H9 (cell line): ENCODE results near the gene ACTN1. TPM values are rescaled to one million over a fixed set of nuclear protein-coding genes. Genes with fewer than 3 reads are reported as not detected.

Experiments used
- DNase-seq: peaks from one replicate; pipeline ENCODE4 v3.0.0-alpha.2; 2017
- H2AFZ ChIP-seq: one replicate; pipeline ENCODE4 v1.6.1; 2013; ENCODE audit warnings: mild to moderate bottlenecking, low read length, control low read depth, moderate library complexity
- H2AK5ac ChIP-seq: 2 replicates; pipeline ENCODE4 v1.6.1; 2013; ENCODE audit warnings: low read length, control low read depth, mixed read lengths; ENCODE audit not compliant: insufficient read length
- H2BK120ac ChIP-seq: one replicate; pipeline ENCODE4 v1.6.1; 2013; ENCODE audit warnings: low read depth, mild to moderate bottlenecking, low read length, control low read depth, inconsistent platforms; ENCODE audit not compliant: poor library complexity, severe bottlenecking
- H2BK12ac ChIP-seq: 2 replicates; pipeline ENCODE4 v1.6.1; 2013; ENCODE audit warnings: low read length, control low read depth, mixed read lengths, low read depth; ENCODE audit not compliant: insufficient read length
- H2BK15ac ChIP-seq: 2 replicates; pipeline ENCODE4 v1.6.1; 2013; ENCODE audit warnings: low read depth, low read length, control low read depth
- H2BK20ac ChIP-seq: one replicate; pipeline ENCODE4 v1.6.1; 2013; ENCODE audit warnings: low read depth, mild to moderate bottlenecking, low read length, control low read depth, inconsistent platforms; ENCODE audit not compliant: poor library complexity, severe bottlenecking
- H2BK5ac ChIP-seq: 2 replicates; pipeline ENCODE4 v1.6.1; 2013; ENCODE audit warnings: low read length, control low read depth, mixed read lengths; ENCODE audit not compliant: insufficient read length
- H3K14ac ChIP-seq: 2 replicates; pipeline ENCODE4 v1.6.1; 2013; ENCODE audit warnings: low read length, control low read depth; ENCODE audit not compliant: insufficient read depth
- H3K18ac ChIP-seq: 2 replicates; pipeline ENCODE4 v1.6.1; 2013; ENCODE audit warnings: low read depth, mild to moderate bottlenecking, mixed read lengths, low read length, control low read depth; ENCODE audit not compliant: insufficient read length
- H3K23ac ChIP-seq: 2 replicates; pipeline ENCODE4 v1.6.1; 2013; ENCODE audit warnings: low read length, control low read depth, mixed read lengths, low read depth; ENCODE audit not compliant: insufficient read length
- H3K23me2 ChIP-seq: 2 replicates; pipeline ENCODE4 v1.6.1; 2013; ENCODE audit warnings: low read depth, mild to moderate bottlenecking, mixed read lengths, low read length, control low read depth; ENCODE audit not compliant: insufficient read length, poor library complexity, severe bottlenecking
- H3K27ac ChIP-seq: 2 replicates; pipeline ENCODE4 v1.5.1; 2013; ENCODE audit warnings: low read length, control low read depth, mixed read lengths, low read depth; ENCODE audit not compliant: insufficient read length
- H3K27me3 ChIP-seq: 2 replicates; pipeline ENCODE4 v1.6.1; 2013; ENCODE audit warnings: low read length, control low read depth, inconsistent platforms; ENCODE audit not compliant: insufficient read depth
- H3K4ac ChIP-seq: 2 replicates; pipeline ENCODE4 v1.6.1; 2013; ENCODE audit warnings: low read depth, mild to moderate bottlenecking, control low read depth, inconsistent platforms, low read length, moderate library complexity
- H3K4me1 ChIP-seq: 2 replicates; pipeline ENCODE4 v1.6.1; 2013; ENCODE audit warnings: low read length, control low read depth, inconsistent platforms; ENCODE audit not compliant: insufficient read depth
- H3K4me2 ChIP-seq: 2 replicates; pipeline ENCODE4 v1.6.1; 2013; ENCODE audit warnings: low read length, control low read depth, mixed read lengths; ENCODE audit not compliant: insufficient read length, insufficient read depth
- H3K56ac ChIP-seq: 2 replicates; pipeline ENCODE4 v1.6.1; 2013; ENCODE audit warnings: low read depth, mild to moderate bottlenecking, mixed read lengths, low read length, control low read depth; ENCODE audit not compliant: insufficient read length
- H3K79me1 ChIP-seq: 2 replicates; pipeline ENCODE4 v1.6.1; 2013; ENCODE audit warnings: low read depth, mild to moderate bottlenecking, moderate library complexity, low read length, control low read depth, inconsistent platforms; ENCODE audit not compliant: insufficient read depth, poor library complexity, severe bottlenecking
- H3K79me2 ChIP-seq: 2 replicates; pipeline ENCODE4 v1.6.1; 2013; ENCODE audit warnings: low read length, control low read depth, inconsistent platforms; ENCODE audit not compliant: insufficient read depth
- H3K9ac ChIP-seq: 2 replicates; pipeline ENCODE4 v1.6.1; 2013; ENCODE audit warnings: low read length, control low read depth, mixed read lengths; ENCODE audit not compliant: insufficient read length; ENCODE audit errors: extremely low read depth
- H3K9me3 ChIP-seq: one replicate; pipeline ENCODE4 v1.6.1; 2013; ENCODE audit warnings: low read depth, low read length, inconsistent platforms; ENCODE audit not compliant: control insufficient read depth
- H3T11ph ChIP-seq: one replicate; pipeline ENCODE4 v1.6.1; 2013; ENCODE audit warnings: mild to moderate bottlenecking, low read length, control low read depth, inconsistent platforms
- H4K20me1 ChIP-seq: one replicate; pipeline ENCODE4 v1.6.1; 2013; ENCODE audit not compliant: control insufficient read depth, insufficient read length, insufficient read depth
- H4K5ac ChIP-seq: 2 replicates; pipeline ENCODE4 v1.6.1; 2013; ENCODE audit warnings: low read depth, mild to moderate bottlenecking, mixed read lengths, low read length, control low read depth; ENCODE audit not compliant: insufficient read length
- H4K8ac ChIP-seq: replicated peaks from 2 replicates; pipeline ENCODE4 v1.6.1; 2013; ENCODE audit warnings: low read length, control low read depth, mixed read lengths, low read depth; ENCODE audit not compliant: insufficient read length
- H4K91ac ChIP-seq: 2 replicates; pipeline ENCODE4 v1.6.1; 2013; ENCODE audit warnings: low read depth, mild to moderate bottlenecking, moderate library complexity, mixed read lengths, low read length, control low read depth; ENCODE audit not compliant: insufficient read length
- H3K27ac Mint-ChIP-seq, 3 experiments: 2 replicates in 2 of 3; 3 replicates in 1 of 3; pipeline ENCODE4 v1.8.0; 2020 to 2021; ENCODE audit warnings: mixed read lengths in 3 of 3, mild to moderate bottlenecking in 1 of 3, moderate library complexity in 1 of 3
- H3K27me3 Mint-ChIP-seq: 2 replicates; pipeline ENCODE4 v1.8.0; 2021; ENCODE audit warnings: low read depth, mild to moderate bottlenecking, moderate library complexity, mixed read lengths
- H3K36me3 Mint-ChIP-seq, 3 experiments: 2 replicates in 2 of 3; 3 replicates in 1 of 3; pipeline ENCODE4 v1.8.0; 2020 to 2021; ENCODE audit warnings: low read depth in 3 of 3, mixed read lengths in 3 of 3; ENCODE audit not compliant: insufficient read depth in 1 of 3
- H3K4me1 Mint-ChIP-seq, 2 experiments: 2 replicates each; pipeline ENCODE4 v1.8.0; 2020; ENCODE audit warnings: mixed read lengths in 2 of 2
- H3K4me3 Mint-ChIP-seq, 2 experiments: 2 replicates in 1 of 2; 3 replicates in 1 of 2; pipeline ENCODE4 v1.8.0; 2020 to 2021; ENCODE audit warnings: mild to moderate bottlenecking in 2 of 2, mixed read lengths in 2 of 2, moderate library complexity in 1 of 2
- H3K9me3 Mint-ChIP-seq, 2 experiments: 2 replicates in 1 of 2; 3 replicates in 1 of 2; pipeline ENCODE4 v1.8.0; 2020; ENCODE audit warnings: mild to moderate bottlenecking in 2 of 2, mixed read lengths in 2 of 2, moderate library complexity in 1 of 2
- CTCF ChIP-seq: fragments of 200-600 bp; sonication (generic); conservative IDR thresholded peaks from 3 replicates; pipeline ENCODE4 v1.8.0; 2021; ENCODE audit warnings: antibody characterized with exemption, mild to moderate bottlenecking
- WGBS: extraction: QIAGEN DNeasy Blood & Tissue Kit; methylation state at CpG from one replicate; pipeline ENCODE4 v1.1.7; 2013; ENCODE audit warnings: missing lambda C conversion rate, low lambda C conversion rate, mixed read lengths; ENCODE audit not compliant: insufficient read length; ENCODE audit errors: extremely low coverage; 5-methylcytosine and 5-hydroxymethylcytosine counted together
- total RNA-seq: library from RNA; stranded (reverse); gene quantifications from 2 replicates; pipeline ENCODE4 v1.2.1, GENCODE V29; 2021

The ACTN1 gene
- total RNA-seq, 1 experiment from 2014 or later = 219 TPM

- H2AFZ ChIP-seq = no peak overlapping the region
- no peak overlapping the region for H3K14ac ChIP-seq
- H3K4me1 ChIP-seq = peaks cover 3% of the 10 kb centered on the region; the same call in 1 of the 2 replicates
- no peak overlapping the region for H3K56ac ChIP-seq
- TF ChIP-seq CTCF = no peak
- H4K91ac ChIP-seq = no peak overlapping the region
- H4K5ac ChIP-seq = no peak overlapping the region
- no peaks in the 10 kb centered on the region for H3K79me1 ChIP-seq
- H3K27ac ChIP-seq = no peak overlapping the region
- H3K4me2 ChIP-seq = no peak overlapping the region
- no peak overlapping the region for H2BK20ac ChIP-seq
- DNase-seq = no peak
- no peak overlapping the region for H3K23ac ChIP-seq
- H3K9me3 ChIP-seq = no peaks in the 10 kb centered on the region
- peaks cover 11% of the 10 kb centered on the region for H3K27me3 Mint-ChIP-seq
- H3K18ac ChIP-seq = no peak overlapping the region
- no peak overlapping the region for H2AK5ac ChIP-seq
- H3K27ac Mint-ChIP-seq = no peak overlapping the region
- no peak overlapping the region for H2BK5ac ChIP-seq
- H4K8ac ChIP-seq = no peak overlapping the region
- peaks cover 12% of the 10 kb centered on the region for H3K23me2 ChIP-seq
- H3K9me3 Mint-ChIP-seq = no peaks in the 10 kb centered on the region
- no peaks in the 10 kb centered on the region for H3K27me3 ChIP-seq
- peaks cover 3% of the 10 kb centered on the region; the same call in 1 of the 2 replicates for H3K79me2 ChIP-seq
- no peak overlapping the region for H3K9ac ChIP-seq
- WGBS = no CpG with 5 or more reads among the region's 2 CpGs
- no peaks in the 10 kb centered on the region for H3K36me3 Mint-ChIP-seq
- H3K4me1 Mint-ChIP-seq = peaks cover 21 to 22% of the 10 kb centered on the region in 2 experiments
- H3T11ph ChIP-seq = no peak overlapping the region
- H2BK15ac ChIP-seq = no peak overlapping the region
- H4K20me1 ChIP-seq = no peaks in the 10 kb centered on the region
- no peak overlapping the region for H3K4ac ChIP-seq
- no peak overlapping the region for H3K4me3 Mint-ChIP-seq
- H2BK12ac ChIP-seq = no peak overlapping the region
- H2BK120ac ChIP-seq = no peak overlapping the region
Observed at GRCh38 chr14:68982581-68982980, 3.5 kb upstream of the ACTN1 start.
